Naive thymus-derived CD4-positive, alpha-beta T cell (primary cell): Measurements from ENCODE around the gene WIZ. TPM values are rescaled to one million over a fixed set of nuclear protein-coding genes. Genes with fewer than 3 reads are reported as not detected.
A peak's percentile ranks its signal among the peaks of the same experiment; 100 is the strongest.

Experiments
- ATAC-seq: fragments of 150-1000 bp; cut with Tn5 transposase; 2 replicates; pipeline ENCODE4 v1.10.0; 2021; ENCODE audit warnings: mild to moderate bottlenecking, moderate library complexity
- CTCF ChIA-PET: fragments of 350-600 bp; sonication (Branson Sonifier 250); formaldehyde crosslinking; loops from one replicate; lab custom pipeline; 2021; ENCODE audit warnings: antibody characterized with exemption; lab: Charles Lee
- POLR2A ChIA-PET: fragments of 350-600 bp; sonication (Branson Sonifier 250); formaldehyde crosslinking; loops from one replicate; lab custom pipeline; 2021; ENCODE audit warnings: antibody characterized with exemption, inconsistent platforms; lab: Charles Lee
- DNase-seq, 9 donors: peaks; one replicate each; pipeline versions ENCODE4 v3.0.0 to v3.0.0-alpha.2; 2020 to 2022; ENCODE audit warnings: mixed read lengths in 1 of 9
- H3K27ac ChIP-seq: one replicate; pipeline ENCODE4 v1.7.0; 2013; ENCODE audit warnings: mild to moderate bottlenecking, low read depth, low read length, moderate library complexity
- H3K27me3 ChIP-seq, 2 donors: one replicate each; pipeline ENCODE4 v1.7.0; 2013; ENCODE audit warnings: low read length in 2 of 2, mild to moderate bottlenecking in 2 of 2, moderate library complexity in 2 of 2; ENCODE audit not compliant: control insufficient read depth in 2 of 2, insufficient read depth in 2 of 2
- H3K36me3 ChIP-seq, 3 experiments: 1 replicate in 2 of 3; 2 replicates in 1 of 3; pipeline ENCODE4 v1.7.0; 2013; ENCODE audit warnings: low read length in 3 of 3, mild to moderate bottlenecking in 3 of 3, moderate library complexity in 1 of 3; ENCODE audit not compliant: insufficient read depth in 3 of 3, control insufficient read depth in 2 of 3
- H3K4me1 ChIP-seq, 2 donors: one replicate each; pipeline ENCODE4 v1.7.0; 2013; ENCODE audit warnings: low read length in 2 of 2, mild to moderate bottlenecking in 2 of 2, moderate library complexity in 1 of 2; ENCODE audit not compliant: control insufficient read depth in 2 of 2, insufficient read depth in 2 of 2
- H3K4me3 ChIP-seq: 2 replicates; pipeline ENCODE4 v1.7.0; 2013; ENCODE audit warnings: mild to moderate bottlenecking, low read length
- H3K9me3 ChIP-seq, 3 experiments: 1 replicate in 2 of 3; 2 replicates in 1 of 3; pipeline ENCODE4 v1.7.0; 2013; ENCODE audit warnings: low read length in 3 of 3; ENCODE audit not compliant: control insufficient read depth in 2 of 3
- H3K27ac Mint-ChIP-seq, 9 donors: one replicate each; pipeline ENCODE4 v1.8.0; 2020 to 2022; ENCODE audit warnings: mixed read lengths in 9 of 9, mild to moderate bottlenecking in 8 of 9, moderate library complexity in 5 of 9, inconsistent platforms in 2 of 9
- H3K27me3 Mint-ChIP-seq, 5 donors: one replicate each; pipeline ENCODE4 v1.8.0; 2021 to 2022; ENCODE audit warnings: mixed read lengths in 5 of 5, mild to moderate bottlenecking in 1 of 5
- H3K36me3 Mint-ChIP-seq, 5 donors: one replicate each; pipeline ENCODE4 v1.8.0; 2020 to 2022; ENCODE audit warnings: mixed read lengths in 5 of 5, mild to moderate bottlenecking in 3 of 5, inconsistent platforms in 1 of 5
- H3K4me1 Mint-ChIP-seq, 7 donors: one replicate each; pipeline ENCODE4 v1.8.0; 2020 to 2022; ENCODE audit warnings: mixed read lengths in 7 of 7, mild to moderate bottlenecking in 3 of 7, inconsistent platforms in 1 of 7
- H3K4me3 Mint-ChIP-seq, 10 donors: one replicate each; pipeline ENCODE4 v1.8.0; 2020 to 2022; ENCODE audit warnings: mild to moderate bottlenecking in 10 of 10, mixed read lengths in 10 of 10, moderate library complexity in 6 of 10, inconsistent platforms in 2 of 10
- H3K9me3 Mint-ChIP-seq, 11 donors: one replicate each; pipeline ENCODE4 v1.8.0; 2020 to 2022; ENCODE audit warnings: mixed read lengths in 11 of 11, mild to moderate bottlenecking in 4 of 11, inconsistent platforms in 1 of 11, moderate library complexity in 1 of 11
- intact Hi-C, 2 donors: fragments of 100-400 bp; cut with micrococcal nuclease; formaldehyde crosslinking; loops; one replicate each; pipeline ENCODE4 v1.15.1; 2023
- polyA plus RNA-seq, 2 donors: library from polyadenylated mRNA; unstranded; fragments of 300-500 nt; fragmentation: Illumina TruSeq; gene quantifications; one replicate each; pipeline ENCODE4 v1.2.3, GENCODE V29; 2021
- total RNA-seq, 6 experiments: library from RNA in 5 of 6; stranded (reverse) in 5 of 6; gene quantifications; 1 replicate in 5 of 6; 2 replicates in 1 of 6; pipeline ENCODE4 v1.2.3 and lab custom pipeline; 2021 to 2026

Gene WIZ
- total and polyA plus RNA-seq, 7 experiments from 2014 or later = 0.91 to 34.9 (median 22.9) TPM

GRCh38 chr19:15427991-15428471 is 21.7 kb downstream of the WIZ start:
- peaks cover 4 to 68% (median 9%) of the 10 kb centered on the region in 3 experiments for H3K36me3 ChIP-seq
- peak overlapping the region in 1 of 10 donors; percentile 28 for H3K4me3 Mint-ChIP-seq
- ChIA-PET POLR2A (interaction anchor here (1.6 kb wide), 1 partner anchor 9 kb away, joined by 7 read pairs; the partner anchor contains the start of gene AKAP8L), CTCF (no interaction called here)
- H3K27ac Mint-ChIP-seq = peak overlapping the region in 2 of 9 donors; percentile 18 to 28
- peaks cover 5 to 38% (median 25%) of the 10 kb centered on the region in 5 donors for H3K36me3 Mint-ChIP-seq
- peaks cover 20 to 31% (median 26%) of the 10 kb centered on the region in 7 donors for H3K4me1 Mint-ChIP-seq
- H3K4me1 ChIP-seq = peaks cover 15 to 20% of the 10 kb centered on the region in 2 donors
- no peak overlapping the region for H3K4me3 ChIP-seq
- no peak for ATAC-seq
- peaks cover 0 to 1% (median 0%) of the 10 kb centered on the region in 5 donors for H3K27me3 Mint-ChIP-seq
- H3K9me3 ChIP-seq = no peaks in the 10 kb centered on the region
- intact Hi-C loops = no loop called here
- no peak overlapping the region for H3K27ac ChIP-seq
- no peaks in the 10 kb centered on the region for H3K27me3 ChIP-seq
- peaks cover 0 to 3% (median 0%) of the 10 kb centered on the region in 11 donors for H3K9me3 Mint-ChIP-seq
- DNase-seq = no peak

GRCh38 chr19:15427350-15427700 is 22.4 kb downstream of the WIZ start:
- DNase-seq = no peak
- peaks cover 12 to 44% (median 32%) of the 10 kb centered on the region in 5 donors for H3K36me3 Mint-ChIP-seq
- no peaks in the 10 kb centered on the region for H3K9me3 ChIP-seq
- no peaks in the 10 kb centered on the region for H3K27me3 Mint-ChIP-seq
- no peak overlapping the region for H3K4me3 ChIP-seq
- peaks cover 18 to 29% (median 25%) of the 10 kb centered on the region in 7 donors for H3K4me1 Mint-ChIP-seq
- POLR2A ChIA-PET = interaction anchor here (1.6 kb wide), 1 partner anchor 8 kb away, joined by 7 read pairs; the partner anchor contains the start of gene AKAP8L
- CTCF ChIA-PET = no interaction called here
- no peaks in the 10 kb centered on the region for H3K27me3 ChIP-seq
- intact Hi-C loops = no loop called here
- peaks cover 15 to 20% of the 10 kb centered on the region in 2 donors for H3K4me1 ChIP-seq
- no peak overlapping the region for H3K27ac ChIP-seq
- no peak overlapping the region for H3K4me3 Mint-ChIP-seq
- no peak overlapping the region for H3K27ac Mint-ChIP-seq
- H3K36me3 ChIP-seq = peaks cover 5 to 75% (median 9%) of the 10 kb centered on the region in 3 experiments
- peaks cover 0 to 6% (median 0%) of the 10 kb centered on the region in 11 donors for H3K9me3 Mint-ChIP-seq
- no peak for ATAC-seq

- H3K36me3 Mint-ChIP-seq = peaks cover 13 to 43% (median 36%) of the 10 kb centered on the region in 5 donors
- ATAC-seq (no peak), DNase-seq (no peak)
- Histone ChIP-seq H3K9me3 (no peaks in the 10 kb centered on the region), H3K4me1 (peaks cover 14 to 18% of the 10 kb centered on the region in 2 donors), H3K27ac (no peak overlapping the region), H3K4me3 (no peak overlapping the region), H3K27me3 (no peaks in the 10 kb centered on the region), H3K36me3 (peaks cover 5 to 77% (median 9%) of the 10 kb centered on the region in 3 experiments)
- no peaks in the 10 kb centered on the region for H3K27me3 Mint-ChIP-seq
- H3K27ac Mint-ChIP-seq = peak overlapping the region in 2 of 9 donors; percentile 22 to 61
- H3K9me3 Mint-ChIP-seq = peaks cover 0 to 6% (median 0%) of the 10 kb centered on the region in 11 donors
- peak overlapping the region in 1 of 10 donors; percentile 9 for H3K4me3 Mint-ChIP-seq
- H3K4me1 Mint-ChIP-seq = peaks cover 15 to 27% (median 22%) of the 10 kb centered on the region in 7 donors
- ChIA-PET POLR2A (no interaction called here), CTCF (no interaction called here)
- intact Hi-C loops = no loop called here
These were observed 23.0 kb downstream of the WIZ start for GRCh38 chr19:15426485-15427349.

GRCh38 chr19:15425321-15425950 is 24.3 kb downstream of the WIZ start:
- no peaks in the 10 kb centered on the region for H3K27me3 Mint-ChIP-seq
- DNase-seq (no peak), ATAC-seq (no peak)
- peaks cover 13 to 40% (median 36%) of the 10 kb centered on the region in 5 donors for H3K36me3 Mint-ChIP-seq
- ChIA-PET POLR2A (no interaction called here), CTCF (no interaction called here)
- Histone ChIP-seq H3K4me3 (no peak overlapping the region), H3K9me3 (no peaks in the 10 kb centered on the region), H3K36me3 (peaks cover 5 to 77% (median 9%) of the 10 kb centered on the region in 3 experiments), H3K4me1 (peaks cover under 1 to 5% of the 10 kb centered on the region in 2 donors), H3K27me3 (no peaks in the 10 kb centered on the region), H3K27ac (no peak overlapping the region)
- H3K4me1 Mint-ChIP-seq = peaks cover 4 to 14% (median 9%) of the 10 kb centered on the region in 7 donors
- peaks cover 0 to 6% (median 0%) of the 10 kb centered on the region in 11 donors for H3K9me3 Mint-ChIP-seq
- no peak overlapping the region for H3K27ac Mint-ChIP-seq
- H3K4me3 Mint-ChIP-seq = no peak overlapping the region
- intact Hi-C loops = no loop called here

GRCh38 chr19:15424692-15425272 is 25.0 kb downstream of the WIZ start:
- CTCF ChIA-PET = no interaction called here
- no peak overlapping the region for H3K4me3 Mint-ChIP-seq
- no peak for DNase-seq
- no peak for ATAC-seq
- peaks cover 13 to 40% (median 34%) of the 10 kb centered on the region in 5 donors for H3K36me3 Mint-ChIP-seq
- Histone ChIP-seq H3K4me3 (no peak overlapping the region), H3K36me3 (peaks cover 5 to 73% (median 9%) of the 10 kb centered on the region in 3 experiments), H3K4me1 (no peaks in the 10 kb centered on the region), H3K27ac (no peak overlapping the region), H3K27me3 (no peaks in the 10 kb centered on the region), H3K9me3 (no peaks in the 10 kb centered on the region)
- POLR2A ChIA-PET = no interaction called here
- H3K9me3 Mint-ChIP-seq = peaks cover 0 to 6% (median 0%) of the 10 kb centered on the region in 11 donors
- no peaks in the 10 kb centered on the region for H3K27me3 Mint-ChIP-seq
- intact Hi-C loops = no loop called here
- peaks cover 2 to 14% (median 9%) of the 10 kb centered on the region in 7 donors for H3K4me1 Mint-ChIP-seq
- no peak overlapping the region for H3K27ac Mint-ChIP-seq

- Mint-ChIP-seq H3K27me3 (no peaks in the 10 kb centered on the region), H3K36me3 (peaks cover 13 to 40% (median 34%) of the 10 kb centered on the region in 5 donors), H3K9me3 (peaks cover 0 to 6% (median 0%) of the 10 kb centered on the region in 11 donors), H3K4me3 (peak overlapping the region in 1 of 10 donors; percentile 38), H3K4me1 (peaks cover 8 to 20% (median 15%) of the 10 kb centered on the region in 7 donors), H3K27ac (no peak overlapping the region)
- H3K9me3 ChIP-seq = no peaks in the 10 kb centered on the region
- ChIA-PET POLR2A (no interaction called here), CTCF (interaction anchor here (0.7 kb wide), 1 partner anchor 131 kb away, joined by 3 read pairs; no protein-coding TSS in a partner anchor)
- peaks cover 5% of the 10 kb centered on the region in 2 donors for H3K4me1 ChIP-seq
- H3K27ac ChIP-seq = no peak overlapping the region
- no peak overlapping the region for H3K4me3 ChIP-seq
- ATAC-seq (no peak), DNase-seq (no peak)
- intact Hi-C loops = no loop called here
- no peaks in the 10 kb centered on the region for H3K27me3 ChIP-seq
- H3K36me3 ChIP-seq = peaks cover 5 to 68% (median 9%) of the 10 kb centered on the region in 3 experiments
These were observed 25.6 kb downstream of the WIZ start for GRCh38 chr19:15424121-15424520.
